Activated CD4-positive, alpha-beta T cell treated with anti-CD3 and anti-CD28 coated beads for 24 hours (primary cell): ENCODE results near the gene DVL1.

Experiments used
- DNase-seq, 2 donors: peaks; one replicate each; pipeline ENCODE4 v3.0.0-alpha.2; 2020; ENCODE audit warnings: low read depth in 2 of 2

The DVL1 gene

GRCh38 chr1:1298861-1299685 lies 50.1 kb downstream of the DVL1 start:
- no peak for DNase-seq

- DNase-seq, result no peak
Observed at GRCh38 chr1:1297802-1298424, 51.3 kb downstream of the DVL1 start.

GRCh38 chr1:1296070-1297061 lies 52.9 kb downstream of the DVL1 start:
- no peak for DNase-seq

GRCh38 chr1:1295154-1295923 lies 53.9 kb downstream of the DVL1 start:
- DNase-seq, result no peak

GRCh38 chr1:1294250-1294890 lies 54.8 kb downstream of the DVL1 start:
- no peak for DNase-seq

GRCh38 chr1:1293263-1294249 lies 55.7 kb downstream of the DVL1 start:
- no peak for DNase-seq

GRCh38 chr1:1292851-1293250 lies 56.4 kb downstream of the DVL1 start:
- DNase-seq, result no peak

- DNase-seq, result no peak
Observed at GRCh38 chr1:1292442-1292779, 56.8 kb downstream of the DVL1 start.

GRCh38 chr1:1291548-1292441 lies 57.4 kb downstream of the DVL1 start:
- no peak for DNase-seq

GRCh38 chr1:1291023-1291528 lies 58.1 kb downstream of the DVL1 start:
- no peak for DNase-seq

- DNase-seq, result peak in 1 of 2 donors; percentile 64
Observed at GRCh38 chr1:1290238-1290731, 58.9 kb downstream of the DVL1 start.

GRCh38 chr1:1287288-1288110 lies 61.7 kb downstream of the DVL1 start:
- DNase-seq, result no peak

- no peak for DNase-seq
Observed at GRCh38 chr1:1286313-1287261, 62.6 kb downstream of the DVL1 start.

GRCh38 chr1:1285611-1286311 lies 63.5 kb downstream of the DVL1 start:
- DNase-seq, result no peak
